Measurements from ENCODE around the gene GPR84. TPM values are rescaled to one million over a fixed set of nuclear protein-coding genes. Genes with fewer than 3 reads are reported as not detected.

Gene GPR84
- polyA plus RNA-seq, 3 donors = 2.4 to 14.2 (median 5.6) TPM

GRCh38 chr12:54374562-54375258, 10.4 kb upstream of the GPR84 start:
- Histone ChIP-seq H3K4me1 (ENCODE audit: control insufficient read depth in 1 of 2, insufficient read depth in 2 of 2, low read length in 2 of 2) (peaks cover 21 to 54% of the 10 kb centered on the region in 2 donors), H3K4me2 (replicated peaks; ENCODE audit: extremely low read depth, low read length, poor library complexity, severe bottlenecking) (no peak overlapping the region), H3K79me2 (ENCODE audit: insufficient read depth, low read length) (peaks cover 39% of the 10 kb centered on the region), H2AFZ (ENCODE audit: insufficient read depth, low read depth, low read length, poor library complexity, severe bottlenecking) (no peak overlapping the region), H3K27ac (ENCODE audit: low read depth in 1 of 2, low read length in 2 of 2) (peak overlapping the region in 1 of 2 donors; percentile 9), H3K4me3 (replicated peaks in 1 of 3; ENCODE audit: low read depth in 2 of 3, low read length in 3 of 3) (no peak overlapping the region), H3K9me3 (replicated peaks in 1 of 2; ENCODE audit: control insufficient read depth in 1 of 2, insufficient read depth in 1 of 2, low read length in 2 of 2) (no peaks in the 10 kb centered on the region), H3K27me3 (ENCODE audit: control insufficient read depth in 2 of 2, insufficient read depth in 2 of 2, low read length in 2 of 2) (no peaks in the 10 kb centered on the region), H3K9ac (ENCODE audit: insufficient read depth, low read length, poor library complexity, severe bottlenecking) (peak overlapping the region; percentile 15), H3K36me3 (replicated peaks in 1 of 2; ENCODE audit: control insufficient read depth in 1 of 2, insufficient read depth in 2 of 2, low read length in 2 of 2) (peaks cover 83 to 91% of the 10 kb centered on the region in 2 donors), H4K20me1 (ENCODE audit: insufficient read depth, low read length) (peaks cover 99% of the 10 kb centered on the region)
- Mint-ChIP-seq H3K9me3 (no peaks in the 10 kb centered on the region), H3K4me3 (no peak overlapping the region), H3K36me3 (peaks cover 85 to 93% of the 10 kb centered on the region in 2 donors), H3K27ac (peak overlapping the region in 5 of 7 donors; percentile 17 to 60 (median 27)), H3K27me3 (ENCODE audit: low read depth in 3 of 3) (peaks cover 0 to 4% (median 0%) of the 10 kb centered on the region in 3 donors), H3K4me1 (peaks cover 70% of the 10 kb centered on the region)
- TF ChIP-seq, protein P1, sequence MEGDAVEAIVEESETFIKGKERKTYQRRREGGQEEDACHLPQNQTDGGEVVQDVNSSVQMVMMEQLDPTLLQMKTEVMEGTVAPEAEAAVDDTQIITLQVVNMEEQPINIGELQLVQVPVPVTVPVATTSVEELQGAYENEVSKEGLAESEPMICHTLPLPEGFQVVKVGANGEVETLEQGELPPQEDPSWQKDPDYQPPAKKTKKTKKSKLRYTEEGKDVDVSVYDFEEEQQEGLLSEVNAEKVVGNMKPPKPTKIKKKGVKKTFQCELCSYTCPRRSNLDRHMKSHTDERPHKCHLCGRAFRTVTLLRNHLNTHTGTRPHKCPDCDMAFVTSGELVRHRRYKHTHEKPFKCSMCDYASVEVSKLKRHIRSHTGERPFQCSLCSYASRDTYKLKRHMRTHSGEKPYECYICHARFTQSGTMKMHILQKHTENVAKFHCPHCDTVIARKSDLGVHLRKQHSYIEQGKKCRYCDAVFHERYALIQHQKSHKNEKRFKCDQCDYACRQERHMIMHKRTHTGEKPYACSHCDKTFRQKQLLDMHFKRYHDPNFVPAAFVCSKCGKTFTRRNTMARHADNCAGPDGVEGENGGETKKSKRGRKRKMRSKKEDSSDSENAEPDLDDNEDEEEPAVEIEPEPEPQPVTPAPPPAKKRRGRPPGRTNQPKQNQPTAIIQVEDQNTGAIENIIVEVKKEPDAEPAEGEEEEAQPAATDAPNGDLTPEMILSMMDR (IDR thresholded peaks at IDR 0.05) = no peak
- DNase-seq = no peak
- 100% methylated on average over 1 of the region's 2 CpGs for WGBS (ENCODE audit: insufficient coverage)
- intact Hi-C loops (cut with micrococcal nuclease) = loop anchor here in 1 of 2 donors (5.0 kb wide), 2 partner anchors 37 to 82 kb away; no protein-coding TSS in a partner anchor

GRCh38 chr12:54373649-54374561, 9.6 kb upstream of the GPR84 start:
- Histone ChIP-seq H4K20me1 (ENCODE audit: insufficient read depth, low read length) (peaks cover 100% of the 10 kb centered on the region), H3K4me1 (ENCODE audit: control insufficient read depth in 1 of 2, insufficient read depth in 2 of 2, low read length in 2 of 2) (peaks cover 22 to 55% of the 10 kb centered on the region in 2 donors), H3K4me3 (replicated peaks in 1 of 3; ENCODE audit: low read depth in 2 of 3, low read length in 3 of 3) (no peak overlapping the region), H3K9ac (ENCODE audit: insufficient read depth, low read length, poor library complexity, severe bottlenecking) (peak overlapping the region; percentile 15), H3K9me3 (replicated peaks in 1 of 2; ENCODE audit: control insufficient read depth in 1 of 2, insufficient read depth in 1 of 2, low read length in 2 of 2) (no peaks in the 10 kb centered on the region), H3K27me3 (ENCODE audit: control insufficient read depth in 2 of 2, insufficient read depth in 2 of 2, low read length in 2 of 2) (no peaks in the 10 kb centered on the region), H2AFZ (ENCODE audit: insufficient read depth, low read depth, low read length, poor library complexity, severe bottlenecking) (no peak overlapping the region), H3K4me2 (replicated peaks; ENCODE audit: extremely low read depth, low read length, poor library complexity, severe bottlenecking) (no peak overlapping the region), H3K79me2 (ENCODE audit: insufficient read depth, low read length) (peaks cover 33% of the 10 kb centered on the region), H3K27ac (ENCODE audit: low read depth in 1 of 2, low read length in 2 of 2) (peak overlapping the region in 1 of 2 donors; percentile 9), H3K36me3 (replicated peaks in 1 of 2; ENCODE audit: control insufficient read depth in 1 of 2, insufficient read depth in 2 of 2, low read length in 2 of 2) (peaks cover 82 to 97% of the 10 kb centered on the region in 2 donors)
- Mint-ChIP-seq H3K4me3 (no peak overlapping the region), H3K36me3 (peaks cover 84 to 94% of the 10 kb centered on the region in 2 donors), H3K4me1 (peaks cover 71% of the 10 kb centered on the region), H3K27ac (peak overlapping the region in 6 of 7 donors; percentile 44 to 87 (median 63)), H3K9me3 (peaks cover 0 to 2% (median 0%) of the 10 kb centered on the region in 7 donors), H3K27me3 (ENCODE audit: low read depth in 3 of 3) (peaks cover 0 to 2% (median 0%) of the 10 kb centered on the region in 3 donors)
- TF ChIP-seq, protein P1 (IDR thresholded peaks at IDR 0.05) = no peak
- DNase-seq = peak in 1 of 3 donors; percentile 35
- WGBS (ENCODE audit: insufficient coverage) = 100% methylated on average over 10 of the region's 10 CpGs
- intact Hi-C loops (cut with micrococcal nuclease) = loop anchor here in 1 of 2 donors (5.0 kb wide), 1 partner anchor 37 kb away; no protein-coding TSS in a partner anchor

All from CD14-positive monocyte (primary cell).